Stimulated activated CD8-positive, alpha-beta memory T cell treated with anti-CD3 and anti-CD28 coated beads, Interleukin-2, amount 100 ng/mL, for 48 hours (primary cell): ENCODE results near the gene NBEAL2.
"Not testable (repeated sequence)": the region's sequence is repeated elsewhere in the genome, so short reads cannot be mapped to it uniquely, and the experiment has no call there.

Experiments used
- DNase-seq, 2 donors: peaks; one replicate each; pipeline ENCODE4 v3.0.0-alpha.2; 2020; ENCODE audit warnings: low read depth in 2 of 2

Gene NBEAL2

DNA sequence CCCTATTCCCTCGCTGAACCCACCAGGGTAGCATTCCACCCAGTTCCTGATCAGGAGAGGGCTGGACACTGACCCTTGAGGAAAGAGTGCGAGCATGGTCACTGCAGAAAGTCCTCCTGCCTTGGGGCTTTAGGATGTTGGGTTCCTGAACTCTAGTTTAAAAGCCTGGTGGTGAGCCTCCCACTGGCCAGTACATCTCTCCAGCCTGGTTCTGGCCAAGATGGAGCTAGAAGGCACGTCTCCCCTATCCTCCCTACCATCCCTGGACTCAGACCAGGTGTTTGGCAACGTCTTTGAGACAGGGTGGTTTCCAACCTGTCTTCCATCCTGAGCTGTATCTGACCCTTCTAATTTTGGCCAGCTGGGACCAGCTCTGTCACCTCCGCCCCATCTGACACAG, 31.4 kb downstream of the NBEAL2 start:
- DNase-seq, result no peak

DNA sequence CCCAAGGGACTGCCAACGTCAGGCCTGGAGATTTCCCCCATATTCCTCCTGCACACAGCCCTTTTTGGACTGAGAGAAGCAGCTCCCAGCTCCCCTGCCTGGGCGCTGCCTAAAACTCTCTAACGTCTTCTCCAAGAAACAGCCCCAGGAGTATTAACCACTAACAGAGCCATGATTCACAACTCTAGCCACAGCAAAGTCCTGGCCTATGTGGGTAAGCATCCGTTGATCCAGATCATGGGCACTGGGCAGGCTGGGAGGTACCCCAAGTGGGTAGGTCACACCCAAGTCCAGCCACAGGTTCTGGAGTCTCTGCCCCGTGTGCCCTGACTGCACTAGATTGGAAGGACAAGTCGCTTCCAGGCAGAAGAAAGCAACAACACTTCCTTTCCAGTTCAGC, 31.9 kb downstream of the NBEAL2 start:
- no peak for DNase-seq

GRCh38 chr3:47012342-47013230, 33.1 kb downstream of the NBEAL2 start:
- no peak for DNase-seq

GRCh38 chr3:47013231-47013630, 33.8 kb downstream of the NBEAL2 start:
- DNase-seq, result no peak

DNA sequence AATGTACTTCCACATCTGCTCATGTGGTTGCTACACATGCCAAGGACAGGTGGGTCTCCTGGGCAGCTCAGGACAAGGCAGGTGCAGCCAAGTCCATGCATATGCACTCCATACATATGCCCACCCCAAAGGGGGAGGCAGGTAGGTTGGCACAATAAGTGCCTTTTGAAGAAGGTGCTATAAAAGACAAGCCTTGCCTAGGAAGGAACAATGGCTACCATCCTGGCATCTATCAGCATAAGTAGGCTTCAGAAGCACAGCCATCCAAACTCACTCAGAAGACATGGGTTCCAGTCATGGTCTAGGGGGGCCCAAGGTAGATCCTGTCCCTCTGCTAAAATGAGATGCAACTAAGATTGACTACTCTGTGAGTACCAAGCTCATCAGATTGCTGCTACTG, 34.6 kb downstream of the NBEAL2 start:
- no peak for DNase-seq

DNA sequence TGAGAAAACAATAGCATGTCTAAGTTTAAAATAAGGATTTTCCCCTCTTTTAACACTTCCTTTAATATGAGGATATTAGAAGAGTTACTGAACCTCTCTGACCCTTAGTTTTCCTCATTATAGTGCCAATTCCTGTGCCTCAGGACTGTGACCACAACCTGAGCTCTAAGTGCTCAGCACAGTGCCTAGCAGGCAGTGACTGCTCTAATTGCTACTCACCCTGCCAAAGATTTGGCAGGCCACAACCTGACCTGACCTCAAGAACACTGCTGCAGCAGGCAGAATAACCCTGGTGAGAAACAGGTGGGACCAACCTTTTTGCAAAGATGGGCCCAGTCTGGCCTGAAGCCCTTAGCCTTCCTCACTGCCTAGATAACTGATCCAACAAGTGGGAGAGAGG, 35.7 kb downstream of the NBEAL2 start:
- DNase-seq, result no peak

- no peak for DNase-seq
Observed at GRCh38 chr3:47016086-47016933, 36.8 kb downstream of the NBEAL2 start.

GRCh38 chr3:47016934-47017435, 37.5 kb downstream of the NBEAL2 start:
- no peak for DNase-seq

- DNase-seq, result no peak
Observed at GRCh38 chr3:47017504-47018268, 38.2 kb downstream of the NBEAL2 start.

GRCh38 chr3:47018269-47018611, 38.8 kb downstream of the NBEAL2 start:
- no peak for DNase-seq

DNA sequence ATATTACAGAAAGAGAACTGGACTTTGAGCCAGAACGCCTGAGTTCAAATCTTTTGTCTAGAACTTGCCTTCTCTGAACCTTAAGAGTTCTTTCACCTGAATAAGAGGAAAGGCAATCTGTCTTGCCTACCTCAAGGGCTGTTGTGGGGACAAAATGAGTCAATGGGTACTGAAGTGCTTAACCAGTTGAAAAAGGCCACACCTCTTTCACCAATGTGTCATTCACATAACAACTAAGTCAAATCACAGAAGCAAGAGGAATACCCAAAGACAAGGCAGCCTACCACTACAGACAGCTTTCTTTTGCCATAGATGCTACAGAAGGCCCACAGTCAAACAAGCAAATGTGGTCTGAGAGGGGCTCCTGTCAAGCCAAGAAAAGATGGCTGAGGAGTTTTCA, 39.7 kb downstream of the NBEAL2 start:
- DNase-seq, result no peak

DNA sequence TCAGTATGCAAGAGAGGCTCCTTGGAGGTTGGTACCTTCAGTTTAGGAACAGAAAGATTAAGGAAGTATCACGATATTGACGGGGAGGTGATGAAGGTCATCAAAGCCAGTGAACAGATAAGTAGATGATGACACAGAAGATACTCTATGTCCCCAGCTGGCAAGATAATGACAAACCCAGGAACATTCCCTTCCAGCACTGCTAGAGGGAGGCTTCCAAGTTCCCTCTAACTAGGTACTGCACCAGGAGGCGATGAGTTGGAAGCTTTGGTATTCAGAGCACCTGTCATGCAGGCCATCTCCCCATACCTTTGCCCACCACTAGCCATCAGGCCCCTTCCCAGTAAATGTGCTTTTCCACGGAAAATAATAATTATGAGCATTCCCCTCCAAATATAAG, 40.8 kb downstream of the NBEAL2 start:
- DNase-seq, result no peak

DNA sequence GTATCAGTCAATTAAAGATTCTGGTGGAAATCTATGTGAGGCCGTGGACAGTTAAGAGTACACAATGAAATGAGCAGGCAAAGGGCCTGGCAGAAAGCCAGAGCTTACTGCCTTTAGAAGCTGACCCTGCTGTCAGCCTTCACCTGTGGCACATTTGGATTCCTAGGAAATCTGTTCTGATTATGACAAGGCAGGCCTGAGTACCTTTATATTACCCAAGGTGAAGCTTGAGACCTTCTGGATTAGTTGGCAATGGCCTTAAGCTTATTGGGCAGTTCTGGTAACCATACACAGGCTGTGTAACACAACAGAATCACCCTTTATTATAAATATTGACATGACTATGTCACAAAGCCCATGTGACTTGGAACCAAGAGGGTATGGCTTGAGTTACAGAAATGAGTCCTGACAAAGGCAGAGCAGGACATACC, 43.2 kb downstream of the NBEAL2 start:
- DNase-seq, result no peak

- no peak for DNase-seq
Observed at GRCh38 chr3:47024932-47025331, 45.5 kb downstream of the NBEAL2 start.

GRCh38 chr3:47026432-47026831, 47.0 kb downstream of the NBEAL2 start:
- not testable (repeated sequence) for DNase-seq

GRCh38 chr3:47028146-47028545, 48.7 kb downstream of the NBEAL2 start:
- DNase-seq, result no peak

GRCh38 chr3:47028667-47029066, 49.2 kb downstream of the NBEAL2 start:
- no peak for DNase-seq

DNA sequence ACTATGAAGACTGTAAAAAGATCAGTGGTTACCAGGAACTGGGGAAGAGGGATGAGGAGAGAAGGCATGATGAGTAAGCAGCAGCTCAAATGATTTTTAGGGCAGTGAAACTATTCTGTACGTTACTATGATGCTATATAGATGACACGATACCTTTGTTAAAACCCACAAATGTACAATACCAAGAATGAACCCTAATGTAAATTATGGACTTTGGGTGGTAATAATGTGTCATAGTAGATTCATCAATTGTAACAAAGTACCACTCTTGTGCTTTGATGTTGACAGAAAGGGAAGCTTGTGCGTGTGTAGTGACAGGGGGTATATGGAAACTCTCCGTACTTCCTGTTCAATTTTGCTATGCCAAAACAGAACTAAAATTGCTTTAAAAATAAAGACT, 51.6 kb downstream of the NBEAL2 start:
- DNase-seq, result not testable (repeated sequence)

- no peak for DNase-seq
Observed at GRCh38 chr3:47034868-47035489, 55.5 kb downstream of the NBEAL2 start.

GRCh38 chr3:47035645-47036044, 56.2 kb downstream of the NBEAL2 start:
- no peak for DNase-seq

DNA sequence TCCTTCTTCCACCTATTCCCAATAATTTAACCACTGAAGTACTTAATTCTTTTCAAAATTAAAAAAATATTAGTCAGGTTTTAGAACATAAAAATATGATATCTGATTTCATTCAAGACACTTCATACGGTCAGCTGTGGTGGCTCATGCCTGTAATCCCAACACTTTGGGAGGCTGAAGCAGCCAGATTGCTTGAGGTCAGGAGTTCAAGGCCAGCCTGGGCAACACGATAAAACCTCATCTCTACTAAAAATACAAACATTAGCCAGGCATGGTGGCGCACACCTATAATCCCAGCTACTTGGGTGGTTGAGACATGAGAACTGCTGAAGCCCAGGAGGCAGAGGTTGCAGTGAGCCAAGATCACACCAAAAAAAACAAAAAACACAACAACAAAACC, 56.7 kb downstream of the NBEAL2 start:
- no peak for DNase-seq

DNA sequence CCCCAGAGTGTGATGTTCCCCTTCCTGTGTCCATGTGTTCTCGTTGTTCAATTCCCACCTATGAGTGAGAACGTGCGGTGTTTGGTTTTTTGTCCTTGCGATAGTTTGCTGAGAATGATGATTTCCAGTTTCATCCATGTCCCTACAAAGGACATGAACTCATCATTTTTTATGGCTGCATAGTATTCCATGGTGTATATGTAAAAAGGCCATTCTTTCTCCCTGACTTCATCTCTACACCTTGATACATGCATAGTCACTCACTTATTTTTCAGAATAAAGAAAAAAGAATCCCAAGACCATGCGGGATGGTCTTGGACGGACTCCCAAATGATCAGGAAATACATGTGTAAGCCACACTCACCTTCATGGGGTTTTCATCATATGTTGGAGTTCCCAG, 57.8 kb downstream of the NBEAL2 start:
- DNase-seq, result not testable (repeated sequence)
